ENCODE data around the gene IRAK2.

DNA sequence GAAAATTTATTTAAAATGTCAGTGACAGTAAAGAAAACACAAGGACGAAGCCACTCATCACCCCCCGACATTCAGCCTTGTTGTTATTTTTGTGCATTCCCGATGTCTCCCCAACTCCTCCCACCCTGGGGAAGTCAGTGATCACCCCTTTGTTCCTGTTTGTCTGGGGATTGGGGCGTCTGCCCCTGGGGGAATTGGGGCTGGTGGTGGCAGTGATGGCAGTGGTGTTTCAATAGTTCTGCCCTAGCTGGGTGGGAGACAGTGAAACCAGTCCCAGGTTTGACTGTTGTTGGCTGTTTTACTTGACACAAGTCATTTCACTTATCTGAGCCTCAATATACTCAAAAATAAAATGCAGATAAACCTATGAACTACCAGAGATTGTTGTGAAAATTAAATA lies 33.5 kb downstream of the IRAK2 start:
- no peak for TF ChIP-seq POLR2AphosphoS5 (IDR thresholded peaks at IDR 0.05; ENCODE audit: insufficient read depth in 1 of 2, low read depth in 1 of 2)
- TF ChIP-seq, protein P1, sequence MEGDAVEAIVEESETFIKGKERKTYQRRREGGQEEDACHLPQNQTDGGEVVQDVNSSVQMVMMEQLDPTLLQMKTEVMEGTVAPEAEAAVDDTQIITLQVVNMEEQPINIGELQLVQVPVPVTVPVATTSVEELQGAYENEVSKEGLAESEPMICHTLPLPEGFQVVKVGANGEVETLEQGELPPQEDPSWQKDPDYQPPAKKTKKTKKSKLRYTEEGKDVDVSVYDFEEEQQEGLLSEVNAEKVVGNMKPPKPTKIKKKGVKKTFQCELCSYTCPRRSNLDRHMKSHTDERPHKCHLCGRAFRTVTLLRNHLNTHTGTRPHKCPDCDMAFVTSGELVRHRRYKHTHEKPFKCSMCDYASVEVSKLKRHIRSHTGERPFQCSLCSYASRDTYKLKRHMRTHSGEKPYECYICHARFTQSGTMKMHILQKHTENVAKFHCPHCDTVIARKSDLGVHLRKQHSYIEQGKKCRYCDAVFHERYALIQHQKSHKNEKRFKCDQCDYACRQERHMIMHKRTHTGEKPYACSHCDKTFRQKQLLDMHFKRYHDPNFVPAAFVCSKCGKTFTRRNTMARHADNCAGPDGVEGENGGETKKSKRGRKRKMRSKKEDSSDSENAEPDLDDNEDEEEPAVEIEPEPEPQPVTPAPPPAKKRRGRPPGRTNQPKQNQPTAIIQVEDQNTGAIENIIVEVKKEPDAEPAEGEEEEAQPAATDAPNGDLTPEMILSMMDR (IDR thresholded peaks at IDR 0.05): no peak
- no peak for TF ChIP-seq POLR2A (IDR thresholded peaks at IDR 0.05)
